Stimulated activated naive CD4-positive, alpha-beta T cell treated with Interleukin-2 at 50 U/mL for 16 hours (primary cell): ENCODE measurements around the gene PAGR1.
"Not testable (repeated sequence)": the region's sequence is repeated elsewhere in the genome, so short reads cannot be mapped to it uniquely, and the experiment has no call there.

Experiments used
- DNase-seq: peaks from one replicate; lab custom pipeline; 2025; lab: John Stamatoyannopoulos, UW

Gene PAGR1

GRCh38 chr16:29815793-29816693, at the start of gene PAGR1:
PAGR1 (plus strand) TSS chr16:29816152; CDS start chr16:29816526, 374 bp downstream.
- DNase-seq: peak; percentile 97

GRCh38 chr16:29766571-29766970, 49.4 kb upstream of the PAGR1 start:
- no peak for DNase-seq

DNA sequence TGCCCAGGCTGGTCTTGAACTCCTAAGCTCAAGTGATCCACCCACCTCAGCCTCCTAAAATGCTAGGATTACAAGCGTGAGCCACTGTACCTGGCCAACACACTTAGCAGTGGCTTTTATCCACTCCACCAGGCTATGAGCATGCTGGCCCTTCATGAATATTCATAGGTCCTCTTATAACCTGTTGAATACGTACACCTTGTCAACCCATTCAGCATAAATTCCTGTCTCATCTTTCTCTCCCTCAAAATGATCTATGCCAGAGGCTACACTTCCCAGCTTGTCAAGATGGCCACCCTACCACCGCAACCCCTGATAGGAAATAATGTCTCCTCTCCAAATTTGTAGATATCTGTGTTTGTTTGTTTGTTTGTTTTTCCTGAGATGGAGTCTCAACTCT, 48.9 kb upstream of the PAGR1 start:
- no peak for DNase-seq

- no peak for DNase-seq
These were observed 46.4 kb upstream of the PAGR1 start for GRCh38 chr16:29769507-29769906.

DNA sequence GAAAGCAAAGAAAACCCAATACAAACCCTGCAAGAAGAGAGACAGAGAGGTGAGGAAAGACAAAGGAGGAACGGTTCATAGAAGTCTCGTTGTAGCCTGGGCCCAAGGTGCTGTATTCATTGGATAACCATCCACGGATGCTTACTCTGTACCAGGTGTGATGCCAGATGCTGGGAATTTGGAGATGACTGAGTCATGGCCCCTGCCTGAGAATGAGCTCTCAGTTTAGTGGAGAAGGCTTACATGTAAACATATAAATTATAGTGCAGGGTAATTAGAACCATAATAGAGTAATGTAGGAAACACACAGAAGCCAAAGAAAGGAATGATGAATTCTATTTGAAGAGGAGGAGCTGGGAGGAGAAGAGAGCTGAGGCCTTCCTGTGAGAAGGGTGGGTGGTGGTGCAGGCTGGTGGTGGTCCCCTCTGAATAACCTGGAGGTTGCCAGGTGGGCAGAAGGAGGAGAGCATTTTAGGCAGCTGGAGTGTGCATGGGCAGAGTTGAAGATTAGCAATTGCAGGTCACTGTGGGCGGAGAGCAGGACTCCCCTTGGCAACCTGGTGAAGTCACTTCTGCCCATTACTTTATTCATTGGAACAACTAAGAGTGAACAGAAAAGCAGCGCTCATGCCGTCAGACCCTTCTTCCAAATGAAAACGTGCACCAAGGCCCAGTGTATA, 45.6 kb upstream of the PAGR1 start:
- DNase-seq: no peak

DNA sequence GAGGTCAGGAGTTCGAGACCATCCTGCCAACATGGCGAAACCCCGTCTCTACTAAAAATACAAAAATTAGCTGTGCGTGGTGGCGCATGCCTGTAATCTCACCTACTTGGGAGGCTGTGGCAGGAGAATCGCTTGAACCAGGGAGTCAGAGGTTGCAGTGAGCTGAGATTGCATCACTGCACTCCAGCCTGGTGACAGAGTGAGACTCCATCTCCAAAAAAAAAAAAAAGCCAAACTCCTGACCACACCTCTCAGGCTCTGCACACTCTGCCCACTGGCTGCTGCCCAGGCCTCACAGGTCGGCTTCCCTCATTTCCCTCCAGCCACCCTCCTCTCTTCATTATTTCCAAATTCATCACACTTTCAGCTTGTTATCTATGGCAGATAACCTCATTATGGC, 43.6 kb upstream of the PAGR1 start:
- not testable (repeated sequence) for DNase-seq

DNA sequence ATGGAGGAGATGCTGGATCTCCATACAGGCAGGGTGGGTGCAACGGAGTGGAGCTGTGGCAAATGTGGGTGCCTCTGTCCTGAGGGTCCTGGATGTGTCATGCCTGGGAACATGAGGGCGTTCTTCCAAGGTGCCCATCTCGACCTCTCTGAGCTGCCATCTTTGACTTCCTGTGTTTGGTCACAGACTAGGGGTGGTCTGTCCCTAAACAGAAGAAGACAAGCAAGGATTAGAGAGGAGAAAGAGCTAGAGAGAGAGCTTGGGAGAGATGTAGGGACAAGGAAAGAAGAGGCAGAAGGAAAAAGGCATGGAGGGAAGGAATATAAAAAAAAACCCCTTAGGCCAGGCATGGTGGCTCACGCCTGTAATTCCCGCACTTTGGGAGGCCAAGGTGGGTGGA, 41.2 kb upstream of the PAGR1 start:
- no peak for DNase-seq

DNA sequence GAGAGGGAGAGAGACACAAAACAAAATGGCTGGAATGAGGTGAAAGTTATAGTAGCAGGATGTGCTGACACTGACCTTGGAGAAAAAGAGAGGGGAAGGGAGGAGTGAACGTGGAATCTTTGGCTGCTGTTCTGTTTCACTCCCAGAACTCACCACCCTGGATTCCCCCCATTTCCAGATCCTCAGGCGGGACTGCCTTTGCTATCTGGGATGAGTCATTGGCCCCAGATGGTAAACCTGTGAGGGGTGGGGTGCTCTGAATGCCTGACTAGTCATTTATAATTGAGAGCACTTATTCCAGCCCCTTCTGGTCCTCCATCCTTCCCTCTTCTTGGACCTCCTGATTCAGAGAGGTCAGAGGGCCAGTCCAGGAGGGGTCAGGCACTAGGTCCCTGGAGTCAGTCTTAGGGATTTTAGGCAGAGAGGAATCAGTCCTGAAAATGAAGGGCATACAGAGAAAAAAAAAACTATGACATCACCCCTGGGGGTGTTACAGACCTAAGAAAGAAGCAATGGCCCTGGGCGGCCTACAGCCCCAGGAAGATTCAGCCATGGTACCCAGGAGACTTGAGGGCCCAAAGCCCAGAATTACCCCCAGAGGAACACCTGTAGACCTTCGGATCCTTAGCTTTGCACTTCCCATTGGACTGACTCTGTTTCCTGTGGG, 40.1 kb upstream of the PAGR1 start:
- no peak for DNase-seq

DNA sequence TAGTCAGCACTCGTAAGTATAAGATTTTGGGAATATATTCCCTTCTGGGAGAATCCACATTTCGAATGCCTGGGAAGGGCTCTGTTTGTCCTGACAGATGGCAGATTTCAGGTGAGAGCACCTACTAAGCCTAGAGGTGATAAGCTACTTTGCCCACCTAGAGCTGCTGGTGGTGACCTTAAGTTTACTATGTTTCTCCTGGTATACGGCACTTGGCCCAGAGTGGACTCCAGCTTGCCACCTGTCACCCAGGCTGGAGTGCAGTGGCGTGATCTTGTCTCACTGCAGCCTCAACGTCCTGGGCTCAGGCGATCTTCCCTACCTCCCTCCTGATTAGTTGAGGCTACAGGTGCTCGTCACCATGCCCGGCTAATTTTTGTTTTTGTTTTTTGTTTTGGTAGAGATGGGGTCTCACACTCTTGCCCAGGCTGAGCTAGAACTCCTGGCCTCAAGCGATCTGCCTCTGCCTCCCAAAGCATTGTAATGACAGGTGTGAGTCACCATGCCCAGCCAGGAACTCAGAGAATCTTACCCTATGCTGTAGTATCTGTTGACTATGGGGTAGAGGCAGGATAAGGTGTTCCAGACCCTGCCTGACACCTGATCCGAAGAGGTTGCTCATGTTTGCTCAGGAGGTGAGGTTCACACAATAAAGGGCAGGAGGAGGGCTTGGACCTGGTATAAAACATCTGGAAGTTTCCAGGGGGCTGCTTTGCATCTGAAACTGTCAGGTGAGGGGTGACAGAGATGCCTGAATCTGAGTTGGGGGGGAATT, 38.2 kb upstream of the PAGR1 start, which contains the start of gene ZG16:
TSS of gene ZG16 (plus strand) at position 681 of the 775 bp plus-strand sequence. CDS start 1,011 bp downstream, outside the sequence.
- no peak for DNase-seq

GRCh38 chr16:29779474-29779873, 36.5 kb upstream of the PAGR1 start:
- no peak for DNase-seq

DNA sequence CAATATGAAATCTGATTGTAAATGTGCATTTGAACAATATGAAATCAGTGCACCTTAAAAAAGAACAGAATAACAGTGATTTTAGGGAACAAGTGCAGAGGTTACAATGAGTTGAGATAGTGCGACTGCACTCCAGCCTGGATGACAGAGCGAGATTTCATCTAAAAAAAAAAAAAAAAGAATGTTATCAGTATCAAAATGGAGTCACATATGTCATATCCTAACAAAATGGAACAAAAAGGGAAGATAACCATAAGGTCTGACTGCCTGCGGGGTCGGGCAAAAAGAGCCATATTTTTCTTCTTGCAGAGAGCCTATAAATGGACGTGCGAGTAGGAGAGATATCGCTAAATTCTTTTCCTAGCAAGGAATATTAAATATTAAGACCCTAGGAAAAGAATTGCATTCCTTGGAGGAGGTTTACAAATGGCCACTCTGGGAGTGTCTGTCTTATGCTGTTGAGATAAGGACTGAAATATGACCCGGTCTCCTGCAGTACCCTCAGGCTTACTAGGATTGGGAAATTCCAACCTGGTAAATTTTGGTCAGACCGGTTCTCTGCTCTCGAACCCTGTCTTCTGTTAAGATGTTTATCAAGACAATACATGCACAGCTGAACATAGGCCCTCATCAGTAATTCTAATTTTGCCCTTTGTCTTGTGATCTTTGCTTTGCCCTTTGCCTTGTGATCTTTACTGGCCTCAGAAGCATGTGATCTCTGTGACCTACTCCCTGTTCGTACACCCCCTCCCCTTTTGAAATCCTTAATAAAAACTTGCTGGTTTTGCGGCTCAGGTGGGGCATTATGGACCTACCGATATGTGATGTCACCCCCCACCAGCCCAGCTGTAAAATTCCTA, 32.6 kb upstream of the PAGR1 start:
- not testable (repeated sequence) for DNase-seq

DNA sequence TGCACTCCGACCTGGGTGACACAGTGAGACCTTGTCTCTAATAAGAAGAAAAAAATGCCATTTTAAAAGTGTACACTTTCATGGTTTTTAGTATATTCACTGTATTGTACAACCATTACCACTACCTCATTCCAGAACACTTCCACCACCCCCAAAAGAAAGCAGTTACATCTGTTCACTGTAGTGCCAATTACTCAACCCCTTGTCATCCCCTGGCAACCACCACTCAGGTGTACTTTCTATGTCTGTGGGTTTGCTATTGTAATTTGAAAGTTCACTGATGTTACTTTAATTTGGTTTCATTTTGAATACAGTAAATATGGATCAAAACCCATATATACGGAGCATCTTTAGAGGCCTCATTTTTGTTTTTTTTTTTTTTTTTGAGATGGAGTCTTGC, 31.8 kb upstream of the PAGR1 start:
- peak; percentile 41 for DNase-seq

DNA sequence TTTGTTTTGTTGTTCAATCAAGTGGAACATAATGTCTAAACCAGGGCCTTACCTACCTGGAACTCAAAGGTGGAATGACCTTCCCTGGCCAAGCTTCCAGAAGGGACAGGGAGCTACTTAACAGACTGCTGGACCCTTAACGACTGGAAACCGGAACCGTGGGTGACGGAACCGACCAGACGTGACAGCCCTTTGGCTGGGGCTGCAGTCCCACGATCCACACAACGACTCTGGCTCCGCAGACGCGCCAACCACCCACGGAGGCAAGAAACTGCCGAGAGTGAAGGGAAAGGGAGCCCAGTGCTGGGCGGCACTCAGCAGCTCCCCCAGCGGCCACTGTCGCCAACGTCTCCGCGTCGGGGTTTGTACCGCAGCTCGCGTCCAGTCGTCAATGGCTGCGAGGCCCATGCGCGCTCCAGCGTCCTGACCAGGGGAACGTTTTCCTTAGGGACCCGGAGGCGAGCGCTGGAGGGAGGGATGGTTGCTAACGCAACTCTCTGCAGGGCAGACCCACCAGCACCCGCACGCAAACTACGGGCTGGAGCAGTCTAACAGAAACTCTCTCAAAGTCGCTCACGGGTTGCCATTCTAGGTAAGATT, 31.0 kb upstream of the PAGR1 start:
- peak; percentile 73 for DNase-seq

DNA sequence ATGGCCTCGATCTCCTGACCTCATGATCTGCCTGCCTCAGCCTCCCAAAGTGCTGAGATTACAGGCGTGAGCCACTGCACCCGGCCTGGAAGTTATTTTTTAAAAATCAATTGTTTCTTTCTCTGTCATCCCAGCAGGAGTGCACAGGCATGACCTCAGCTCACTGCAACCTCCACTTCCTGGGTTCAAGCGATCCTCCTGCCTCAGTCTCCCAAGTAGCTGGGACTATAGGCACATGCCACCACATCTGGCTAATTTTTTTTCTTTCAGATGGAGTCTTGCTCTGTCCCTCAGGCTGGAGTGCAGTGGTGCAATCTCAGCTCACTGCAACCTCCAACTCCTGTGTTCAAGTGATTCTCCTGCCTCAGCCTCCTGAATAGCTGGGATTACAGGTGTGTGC, 28.8 kb upstream of the PAGR1 start:
- not testable (repeated sequence) for DNase-seq

GRCh38 chr16:29789775-29790182, 26.2 kb upstream of the PAGR1 start:
- no peak for DNase-seq

DNA sequence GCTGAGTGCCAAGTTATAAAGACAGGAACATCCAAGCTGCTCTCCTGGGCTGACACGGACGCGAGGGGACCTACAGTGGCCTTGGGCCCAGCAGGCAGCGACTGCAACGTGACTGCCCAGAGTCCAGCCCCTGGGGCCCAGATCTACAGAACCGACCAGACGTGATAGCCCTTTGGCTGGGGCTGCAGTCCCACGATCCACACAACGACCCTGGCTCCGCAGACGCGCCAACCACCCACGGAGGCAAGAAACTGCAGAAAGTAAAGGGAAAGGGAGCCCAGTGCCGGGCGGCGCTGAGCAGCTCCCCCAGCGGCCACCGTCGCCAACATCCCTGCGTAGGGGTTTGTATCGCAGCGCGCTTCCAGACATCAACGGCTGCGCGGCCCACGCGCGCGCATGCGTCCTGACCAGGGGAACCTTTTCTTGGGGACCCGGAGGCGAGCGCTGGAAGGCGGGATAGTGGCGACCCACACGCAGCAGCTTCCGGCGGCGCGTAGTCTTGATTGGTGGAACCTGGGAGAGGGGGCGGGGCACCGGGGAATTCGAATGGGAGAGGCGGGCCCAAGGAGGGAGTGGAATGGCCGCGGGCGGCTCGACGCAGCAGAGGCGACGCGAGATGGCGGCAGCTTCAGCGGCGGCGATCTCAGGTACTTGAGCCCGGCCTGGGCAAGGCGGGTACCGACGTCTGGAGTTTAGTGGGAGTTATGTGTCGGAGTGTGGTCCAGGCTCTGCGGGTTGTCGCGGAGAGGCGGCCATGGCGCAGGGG, 25.6 kb upstream of the PAGR1 start, which contains the start of gene KIF22:
TSS of gene KIF22 (plus strand) at position 569 of the 766 bp plus-strand sequence. CDS start at position 578, 9 bp downstream.
- peak; percentile 100 for DNase-seq

- no peak for DNase-seq
These were observed 24.8 kb upstream of the PAGR1 start for GRCh38 chr16:29790949-29791844.
